Endodermal cell (in vitro differentiated cells): ENCODE results near the gene MERTK. TPM values are rescaled to one million over a fixed set of nuclear protein-coding genes. Genes with fewer than 3 reads are reported as not detected.

Source experiments
- DNase-seq: peaks from one replicate; pipeline ENCODE4 v3.0.0-alpha.2; 2017
- H3K27ac ChIP-seq: 2 replicates; pipeline ENCODE4 v1.5.1; 2013; ENCODE audit warnings: mild to moderate bottlenecking, low read depth, low read length, moderate library complexity
- H3K27me3 ChIP-seq: 2 replicates; pipeline ENCODE4 v1.6.1; 2013; ENCODE audit warnings: mild to moderate bottlenecking, low read length, moderate library complexity; ENCODE audit not compliant: insufficient read depth, control insufficient read depth, poor library complexity, severe bottlenecking
- H3K36me3 ChIP-seq: 2 replicates; pipeline ENCODE4 v1.7.0; 2013; ENCODE audit warnings: mild to moderate bottlenecking, low read length, moderate library complexity; ENCODE audit not compliant: control insufficient read depth, insufficient read depth
- H3K4me1 ChIP-seq: one replicate; pipeline ENCODE4 v1.7.0; 2013; ENCODE audit warnings: low read length; ENCODE audit not compliant: control insufficient read depth, insufficient read depth
- H3K4me3 ChIP-seq: 2 replicates; pipeline ENCODE4 v1.5.1; 2013; ENCODE audit warnings: mild to moderate bottlenecking, low read length, moderate library complexity
- H3K9ac ChIP-seq: 2 replicates; pipeline ENCODE4 v1.6.1; 2013; ENCODE audit warnings: mild to moderate bottlenecking, low read length, moderate library complexity; ENCODE audit not compliant: poor library complexity, severe bottlenecking; ENCODE audit errors: extremely low read depth
- H3K9me3 ChIP-seq: 2 replicates; pipeline ENCODE4 v1.6.1; 2013; ENCODE audit warnings: mild to moderate bottlenecking, low read length, moderate library complexity; ENCODE audit not compliant: control insufficient read depth
- H3K27ac Mint-ChIP-seq: 2 replicates; pipeline ENCODE4 v1.8.0; 2020; ENCODE audit warnings: mixed read lengths
- H3K27me3 Mint-ChIP-seq: 2 replicates; pipeline ENCODE4 v1.8.0; 2021; ENCODE audit warnings: mild to moderate bottlenecking, mixed read lengths; ENCODE audit not compliant: insufficient read depth
- H3K36me3 Mint-ChIP-seq: 2 replicates; pipeline ENCODE4 v1.8.0; 2020; ENCODE audit warnings: low read depth, mixed read lengths
- H3K4me1 Mint-ChIP-seq: 2 replicates; pipeline ENCODE4 v1.8.0; 2020; ENCODE audit warnings: mixed read lengths
- H3K4me3 Mint-ChIP-seq: 2 replicates; pipeline ENCODE4 v1.8.0; 2020; ENCODE audit warnings: mild to moderate bottlenecking, moderate library complexity, mixed read lengths
- H3K9me3 Mint-ChIP-seq: 2 replicates; pipeline ENCODE4 v1.8.0; 2020; ENCODE audit warnings: mild to moderate bottlenecking, mixed read lengths
- WGBS, 2 experiments: methylation state at CpG; one replicate each; pipeline versions ENCODE4 v1.1.5 to v1.1.7; 2013; ENCODE audit warnings: missing lambda C conversion rate in 2 of 2, mixed read lengths in 1 of 2; ENCODE audit not compliant: insufficient coverage in 1 of 2, insufficient read length in 1 of 2; 5-methylcytosine and 5-hydroxymethylcytosine counted together
- total RNA-seq, 2 donors: library from RNA; stranded (reverse); fragmentation: NEBNext Ultra II Directional in 1 of 2; extraction: Animal tissue kit (Norgen Biotek cat#: 25700) in 1 of 2; gene quantifications; 2 replicates in 1 of 2; 3 replicates in 1 of 2; pipeline ENCODE4 v1.2.1, GENCODE V29; 2021
- TF ChIP-seq, protein P1 (sequence below): fragments of 200-600 bp; sonication (generic); conservative IDR thresholded peaks from 2 replicates; pipeline ENCODE4 v1.5.0; 2021; ENCODE audit warnings: antibody characterized with exemption, mild to moderate bottlenecking

The MERTK gene
- total RNA-seq, 2 donors from 2014 or later = 22.3 to 36.6 TPM

DNA sequence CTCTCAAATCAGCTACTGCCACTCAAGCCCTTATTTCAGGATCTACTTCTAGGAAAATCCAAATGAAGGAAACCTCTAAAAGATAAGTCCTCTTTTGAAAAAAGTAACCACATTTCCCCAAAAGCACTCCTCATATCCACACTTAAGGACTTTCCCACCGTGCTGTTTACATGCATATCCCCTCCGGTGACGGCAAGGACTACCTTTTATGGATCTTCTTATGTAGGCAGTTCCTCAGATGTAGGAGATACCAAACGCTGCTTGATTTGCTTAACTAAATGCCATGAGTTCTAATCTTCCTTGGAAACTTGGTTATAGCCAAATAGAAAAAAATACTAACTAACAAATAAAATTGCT lies 149.8 kb downstream of the MERTK start:
- H3K9me3 Mint-ChIP-seq = peaks cover 49% of the 10 kb centered on the region
- Histone ChIP-seq H3K27me3 (no peaks in the 10 kb centered on the region), H3K4me3 (peak overlapping the region; percentile 73), H3K9me3 (peaks cover 36% of the 10 kb centered on the region), H3K4me1 (peaks cover 3% of the 10 kb centered on the region), H3K9ac (peak overlapping the region; percentile 71), H3K27ac (peak overlapping the region; percentile 71), H3K36me3 (no peaks in the 10 kb centered on the region)
- TF ChIP-seq, protein P1, sequence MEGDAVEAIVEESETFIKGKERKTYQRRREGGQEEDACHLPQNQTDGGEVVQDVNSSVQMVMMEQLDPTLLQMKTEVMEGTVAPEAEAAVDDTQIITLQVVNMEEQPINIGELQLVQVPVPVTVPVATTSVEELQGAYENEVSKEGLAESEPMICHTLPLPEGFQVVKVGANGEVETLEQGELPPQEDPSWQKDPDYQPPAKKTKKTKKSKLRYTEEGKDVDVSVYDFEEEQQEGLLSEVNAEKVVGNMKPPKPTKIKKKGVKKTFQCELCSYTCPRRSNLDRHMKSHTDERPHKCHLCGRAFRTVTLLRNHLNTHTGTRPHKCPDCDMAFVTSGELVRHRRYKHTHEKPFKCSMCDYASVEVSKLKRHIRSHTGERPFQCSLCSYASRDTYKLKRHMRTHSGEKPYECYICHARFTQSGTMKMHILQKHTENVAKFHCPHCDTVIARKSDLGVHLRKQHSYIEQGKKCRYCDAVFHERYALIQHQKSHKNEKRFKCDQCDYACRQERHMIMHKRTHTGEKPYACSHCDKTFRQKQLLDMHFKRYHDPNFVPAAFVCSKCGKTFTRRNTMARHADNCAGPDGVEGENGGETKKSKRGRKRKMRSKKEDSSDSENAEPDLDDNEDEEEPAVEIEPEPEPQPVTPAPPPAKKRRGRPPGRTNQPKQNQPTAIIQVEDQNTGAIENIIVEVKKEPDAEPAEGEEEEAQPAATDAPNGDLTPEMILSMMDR = no peak
- peak overlapping the region; percentile 13 for H3K4me3 Mint-ChIP-seq
- H3K36me3 Mint-ChIP-seq = peaks cover 10% of the 10 kb centered on the region
- no peaks in the 10 kb centered on the region for H3K27me3 Mint-ChIP-seq
- peak overlapping the region; percentile 98 for H3K27ac Mint-ChIP-seq
- DNase-seq = no peak
- peaks cover 33% of the 10 kb centered on the region for H3K4me1 Mint-ChIP-seq
- WGBS, 2 experiments = 9 to 18% methylated on average over 4 of the region's 4 CpGs

DNA sequence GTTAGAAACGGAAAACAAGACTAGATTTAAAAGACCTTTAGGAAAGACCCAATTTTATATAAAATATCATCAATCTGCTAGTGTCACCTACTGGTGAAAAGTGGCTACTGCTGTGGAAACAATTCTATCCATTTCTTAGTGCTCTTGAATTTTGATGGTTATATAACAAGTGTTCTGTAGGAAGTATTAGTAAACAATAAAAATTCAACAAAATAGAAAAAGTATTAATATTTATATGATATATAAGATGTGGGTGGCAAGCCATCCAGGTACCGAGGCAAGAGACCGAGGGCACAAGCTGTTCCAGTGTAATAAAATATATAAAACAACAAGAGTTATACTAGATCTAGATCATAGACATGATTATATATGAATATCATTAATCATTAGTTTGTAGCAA lies 150.5 kb downstream of the MERTK start:
- Histone ChIP-seq H3K27me3 (no peaks in the 10 kb centered on the region), H3K36me3 (no peaks in the 10 kb centered on the region), H3K27ac (no peak overlapping the region), H3K4me3 (no peak overlapping the region), H3K9me3 (peaks cover 36% of the 10 kb centered on the region), H3K9ac (peak overlapping the region; percentile 71), H3K4me1 (peaks cover 7% of the 10 kb centered on the region)
- TF ChIP-seq, protein P1 = peak; percentile 85
- H3K27me3 Mint-ChIP-seq = no peaks in the 10 kb centered on the region
- WGBS, 2 experiments = 40% methylated on average over 1 of the region's 3 CpGs; no CpG with 5 or more reads in 1 of the 2 experiments
- peaks cover 8% of the 10 kb centered on the region for H3K36me3 Mint-ChIP-seq
- H3K4me3 Mint-ChIP-seq = no peak overlapping the region
- H3K9me3 Mint-ChIP-seq = peaks cover 44% of the 10 kb centered on the region
- H3K27ac Mint-ChIP-seq = no peak overlapping the region
- peaks cover 29% of the 10 kb centered on the region for H3K4me1 Mint-ChIP-seq
- DNase-seq = no peak

DNA sequence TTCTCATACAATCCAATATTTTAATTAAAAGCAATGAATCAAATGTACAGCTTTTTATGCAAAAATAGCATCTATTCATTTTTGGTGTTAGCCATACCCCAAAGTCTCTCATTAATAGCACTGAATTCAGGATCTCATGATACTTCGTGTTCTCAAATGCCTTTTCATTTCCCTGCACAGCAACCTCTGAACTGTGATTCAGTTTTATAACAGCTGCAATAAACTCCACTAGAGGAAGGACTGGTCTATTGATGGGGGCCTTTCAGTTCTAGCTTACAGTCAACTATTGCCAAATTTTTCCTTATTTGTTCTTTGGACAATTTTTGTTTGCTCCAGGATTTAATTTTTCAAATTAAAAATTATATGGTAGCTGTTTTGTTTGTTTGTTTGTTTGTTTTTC lies 151.9 kb downstream of the MERTK start:
- WGBS, 2 experiments = 88 to 100% methylated on average over 1 of the region's 1 CpG
- Histone ChIP-seq H3K4me3 (no peak overlapping the region), H3K27ac (no peak overlapping the region), H3K4me1 (peaks cover 4% of the 10 kb centered on the region), H3K9ac (no peak overlapping the region), H3K36me3 (no peaks in the 10 kb centered on the region), H3K9me3 (peaks cover 23% of the 10 kb centered on the region), H3K27me3 (no peaks in the 10 kb centered on the region)
- H3K4me3 Mint-ChIP-seq = no peak overlapping the region
- H3K36me3 Mint-ChIP-seq = peaks cover 6% of the 10 kb centered on the region
- H3K27me3 Mint-ChIP-seq = no peaks in the 10 kb centered on the region
- no peak overlapping the region for H3K27ac Mint-ChIP-seq
- H3K9me3 Mint-ChIP-seq = peaks cover 30% of the 10 kb centered on the region
- TF ChIP-seq, protein P1 = no peak
- H3K4me1 Mint-ChIP-seq = peaks cover 27% of the 10 kb centered on the region
- no peak for DNase-seq
